Urinary bladder (tissue), 4 donors: ENCODE measurements around the gene ANKRD52. TPM values are rescaled to one million over a fixed set of nuclear protein-coding genes. Genes with fewer than 3 reads are reported as not detected.
A peak's percentile ranks its signal among the peaks of the same experiment; 100 is the strongest.
"Not testable (repeated sequence)": the region's sequence is repeated elsewhere in the genome, so short reads cannot be mapped to it uniquely, and the experiment has no call there.

Experiments used
- DNase-seq: peaks from one replicate; pipeline ENCODE4 v3.0.0-alpha.2; 2015; ENCODE audit errors: extremely low spot score
- H3K27ac ChIP-seq: one replicate; pipeline ENCODE4 v1.5.1; 2013; ENCODE audit warnings: low read depth, mild to moderate bottlenecking, moderate library complexity
- H3K36me3 ChIP-seq: one replicate; pipeline ENCODE4 v1.6.1; 2013; ENCODE audit warnings: mild to moderate bottlenecking, moderate library complexity; ENCODE audit not compliant: insufficient read depth
- H3K4me1 ChIP-seq: one replicate; pipeline ENCODE4 v1.6.1; 2013; ENCODE audit warnings: mild to moderate bottlenecking, moderate library complexity; ENCODE audit not compliant: insufficient read depth
- H3K4me3 ChIP-seq: one replicate; pipeline ENCODE4 v1.5.1; 2013; ENCODE audit warnings: low read depth, low read length
- WGBS: extraction: QIAGEN DNeasy Blood & Tissue Kit; methylation state at CpG from one replicate; pipeline ENCODE4 v1.1.7; 2013; 5-methylcytosine and 5-hydroxymethylcytosine counted together
- polyA plus RNA-seq: library from polyadenylated mRNA; stranded (reverse); fragments of 200-250 nt; gene quantifications from one replicate; pipeline ENCODE4 v1.2.3, GENCODE V29; 2013
- total RNA-seq: library from RNA; depleted of rRNA; stranded (reverse); fragments of >200 nt; gene quantifications from one replicate; pipeline ENCODE4 v1.2.3, GENCODE V29; 2014
- donor health status: healthy with polysubstance abuse.
- donor health status: healthy.

Gene ANKRD52
- total and polyA plus RNA-seq, 2 donors, result 10.2 to 14.4 TPM

- H3K27ac ChIP-seq, result no peak overlapping the region
- H3K4me3 ChIP-seq, result no peak overlapping the region
- DNase-seq, result no peak
- H3K36me3 ChIP-seq, result no peaks in the 10 kb centered on the region
- 56% methylated on average over 1 of the region's 1 CpG for WGBS
- no peaks in the 10 kb centered on the region for H3K4me1 ChIP-seq
Observed at GRCh38 chr12:56198836-56199235, 59.3 kb downstream of the ANKRD52 start.

DNA sequence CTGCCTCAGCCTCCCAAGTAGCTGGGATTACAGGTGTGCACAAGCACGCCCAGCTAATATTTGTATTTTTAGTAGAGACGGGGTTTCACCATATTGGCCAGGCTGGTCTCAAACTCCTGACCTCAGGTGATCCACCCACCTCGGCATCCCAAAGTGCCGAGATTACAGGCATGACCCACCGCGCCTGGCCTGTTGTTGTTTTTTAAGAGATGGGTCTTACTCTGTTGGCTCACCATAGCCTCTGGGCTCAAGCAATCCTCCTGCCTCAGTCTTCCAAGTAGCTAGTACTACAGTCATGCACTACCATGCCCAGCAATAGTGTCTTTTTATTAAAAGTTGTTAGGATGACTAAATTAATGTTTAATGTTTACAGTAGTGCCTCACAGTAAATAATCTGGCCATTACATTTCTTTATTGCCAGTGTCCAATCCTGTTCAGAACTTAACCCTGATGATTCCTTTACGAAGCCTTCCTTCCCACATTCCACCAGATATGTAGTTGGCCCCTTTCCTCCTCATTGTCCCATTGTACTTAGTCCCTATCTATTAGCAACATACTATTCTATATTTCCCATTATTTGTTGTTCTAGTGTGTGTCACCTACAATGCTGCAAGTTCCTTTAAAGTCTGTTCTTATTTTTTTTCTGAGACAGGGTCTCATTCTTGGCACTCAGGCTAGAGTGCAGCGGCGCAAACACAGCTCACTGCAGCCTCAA, 60.1 kb downstream of the ANKRD52 start:
- Histone ChIP-seq H3K27ac (no peak overlapping the region), H3K4me3 (no peak overlapping the region), H3K36me3 (no peaks in the 10 kb centered on the region), H3K4me1 (no peaks in the 10 kb centered on the region)
- DNase-seq, result no peak
- 83% methylated on average over 9 of the region's 9 CpGs for WGBS

DNA sequence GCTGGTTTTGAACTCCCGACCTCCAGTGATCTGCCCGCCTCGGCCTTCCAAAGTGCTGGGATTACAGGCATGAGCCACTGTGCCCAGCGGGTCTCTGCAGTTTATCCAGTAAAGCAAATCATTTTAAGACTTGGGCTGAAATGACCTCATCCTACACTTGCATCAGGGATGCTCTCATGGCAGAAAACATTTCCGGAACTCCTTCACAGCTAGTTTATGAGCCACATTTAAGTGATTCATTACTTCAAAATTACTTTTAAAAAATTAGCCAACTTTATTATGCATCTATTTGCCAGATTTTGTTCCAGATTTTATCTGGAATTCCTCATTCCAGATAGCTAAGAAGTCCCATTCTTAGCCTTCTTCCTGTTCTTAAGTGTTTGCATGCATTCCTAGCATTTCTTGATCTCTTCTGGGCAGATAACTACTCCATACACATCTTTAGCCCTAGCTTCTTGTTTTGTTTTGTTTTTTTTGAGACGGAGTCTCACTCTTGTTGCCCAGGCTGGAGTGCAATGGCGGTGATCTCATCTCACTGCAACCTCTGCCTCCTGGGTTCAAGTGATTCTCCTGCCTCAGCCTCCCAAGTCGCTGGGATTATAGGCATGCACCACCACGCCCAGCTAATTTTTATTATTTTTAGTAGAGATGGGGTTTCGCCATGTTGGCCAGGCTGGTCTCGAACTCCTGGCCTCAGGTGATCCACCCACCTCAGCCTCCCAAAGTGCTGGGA, 61.2 kb downstream of the ANKRD52 start:
- H3K36me3 ChIP-seq, H3K4me1 ChIP-seq, DNase-seq, H3K27ac ChIP-seq, H3K4me3 ChIP-seq: not testable (repeated sequence)
- WGBS, result 52% methylated on average over 11 of the region's 11 CpGs

- Histone ChIP-seq H3K27ac (no peak overlapping the region), H3K4me3 (no peak overlapping the region), H3K4me1 (no peaks in the 10 kb centered on the region), H3K36me3 (no peaks in the 10 kb centered on the region)
- WGBS, result 47% methylated on average over 1 of the region's 1 CpG
- peak; percentile 71 for DNase-seq
Observed at GRCh38 chr12:56193025-56193578, 65.1 kb downstream of the ANKRD52 start.

GRCh38 chr12:56192582-56192981, 65.6 kb downstream of the ANKRD52 start:
- no peak for DNase-seq
- Histone ChIP-seq H3K27ac (no peak overlapping the region), H3K4me3 (no peak overlapping the region), H3K36me3 (no peaks in the 10 kb centered on the region), H3K4me1 (no peaks in the 10 kb centered on the region)

DNA sequence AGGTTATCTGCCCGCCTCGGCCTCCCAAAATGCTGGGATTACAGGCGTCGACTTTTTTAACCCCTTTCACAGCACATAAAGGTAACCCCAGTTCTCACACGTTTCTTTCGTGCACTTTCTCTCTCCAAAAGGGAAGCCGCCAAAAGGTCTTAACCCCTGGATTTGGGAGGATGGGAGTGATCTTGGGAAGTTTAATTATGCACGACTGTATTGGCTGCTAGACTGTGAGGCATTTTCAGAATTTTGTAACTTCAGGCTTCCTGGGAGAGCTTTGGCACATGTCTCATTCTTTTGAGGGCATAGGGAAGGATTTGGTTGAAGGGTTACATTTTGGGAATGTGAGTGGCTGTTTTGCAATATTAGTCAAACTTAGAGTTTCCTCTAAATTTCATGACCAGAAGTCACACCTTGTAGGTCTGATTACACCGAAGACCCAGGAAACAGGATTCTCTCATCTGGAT, 67.5 kb downstream of the ANKRD52 start:
- H3K4me3 ChIP-seq, result no peak overlapping the region
- no peak overlapping the region for H3K27ac ChIP-seq
- 24% methylated on average over 9 of the region's 9 CpGs for WGBS
- no peak for DNase-seq
- H3K36me3 ChIP-seq, result no peaks in the 10 kb centered on the region
- no peaks in the 10 kb centered on the region for H3K4me1 ChIP-seq

- WGBS, result 1% methylated on average over 42 of the region's 42 CpGs
- H3K4me1 ChIP-seq, result no peaks in the 10 kb centered on the region
- H3K36me3 ChIP-seq, result no peaks in the 10 kb centered on the region
- peak; percentile 81 for DNase-seq
- H3K4me3 ChIP-seq, result peak overlapping the region; percentile 87
- peak overlapping the region; percentile 76 for H3K27ac ChIP-seq
Observed at GRCh38 chr12:56189918-56190694, 68.1 kb downstream of the ANKRD52 start.

DNA sequence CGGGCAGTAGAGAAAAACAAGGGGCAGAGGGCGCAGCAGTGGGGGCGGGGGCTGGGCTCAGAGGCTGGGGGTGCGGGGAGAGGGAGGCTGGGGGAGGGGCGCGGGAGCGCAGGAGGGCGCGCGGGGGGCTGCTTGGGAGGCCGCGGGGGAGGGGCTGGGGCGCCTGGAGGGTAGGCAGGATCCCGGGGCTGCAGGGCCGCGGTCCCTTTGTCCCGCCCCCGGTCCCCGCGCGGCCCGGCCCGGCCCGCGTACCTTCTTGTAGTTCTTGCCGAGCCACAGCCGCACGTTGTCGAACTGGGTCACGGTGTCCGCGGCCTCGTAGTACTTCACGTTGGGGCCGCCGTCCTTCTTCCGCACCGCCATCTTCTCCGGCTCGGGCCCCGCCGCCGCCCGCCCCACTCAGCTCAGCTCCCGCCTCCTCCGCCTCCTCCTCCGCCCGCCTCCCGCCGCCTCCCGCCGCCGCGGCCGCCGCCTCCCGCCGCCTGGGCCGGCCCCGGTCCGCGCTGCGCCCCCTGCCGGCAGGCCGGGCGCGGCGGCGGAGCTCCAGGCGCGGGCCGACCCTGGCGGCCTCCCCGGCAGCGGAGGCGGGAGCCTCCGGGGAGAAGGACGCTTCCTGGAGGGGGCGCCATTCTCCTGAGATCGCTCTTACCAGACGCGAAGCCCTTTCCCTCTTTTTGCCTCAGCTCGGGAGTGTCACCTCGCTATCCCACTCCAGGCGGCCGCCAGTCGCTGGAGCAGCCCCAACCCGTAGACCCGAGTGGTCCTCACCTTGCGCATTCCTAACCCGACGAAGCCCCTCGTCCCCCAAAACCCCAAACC, 68.9 kb downstream of the ANKRD52 start, which contains the start of gene SMARCC2:
TSS of gene SMARCC2 (minus strand) at position 385 of the 819 bp plus-strand sequence. CDS start at position 363, 22 bp downstream.
- Histone ChIP-seq H3K4me1 (no peaks in the 10 kb centered on the region), H3K4me3 (peak within 1 kb of the TSS; percentile 87), H3K27ac (peak within 1 kb of the TSS; percentile 88), H3K36me3 (no peaks in the 10 kb centered on the region)
- WGBS, result 2% methylated on average over 90 of the region's 93 CpGs
- peak; percentile 28 for DNase-seq

DNA sequence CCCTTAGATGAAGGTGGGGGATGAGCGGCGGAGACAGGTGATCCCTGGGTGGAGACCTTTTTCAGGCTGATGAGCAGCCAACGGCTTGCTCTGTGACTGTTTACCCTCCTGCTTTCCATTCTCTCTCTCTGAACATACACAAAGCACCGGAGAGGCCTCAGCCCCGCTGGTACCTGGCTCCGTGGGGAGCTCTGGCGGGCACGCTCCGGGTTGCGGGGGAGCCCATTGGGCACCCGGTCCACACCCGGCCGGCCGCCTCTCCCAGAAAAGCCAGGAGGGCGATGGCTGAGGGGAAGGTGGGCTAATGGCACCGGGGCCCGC, 69.4 kb downstream of the ANKRD52 start:
- peak overlapping the region; percentile 87 for H3K4me3 ChIP-seq
- H3K4me1 ChIP-seq, result no peaks in the 10 kb centered on the region
- no peaks in the 10 kb centered on the region for H3K36me3 ChIP-seq
- WGBS, result under 1% methylated on average over 17 of the region's 17 CpGs
- peak overlapping the region; percentile 62 for H3K27ac ChIP-seq
- DNase-seq, result no peak

GRCh38 chr12:56188131-56188777, 69.9 kb downstream of the ANKRD52 start:
- no peak for DNase-seq
- H3K4me1 ChIP-seq, result no peaks in the 10 kb centered on the region
- peak overlapping the region; percentile 87 for H3K4me3 ChIP-seq
- WGBS, result 9% methylated on average over 10 of the region's 10 CpGs
- H3K27ac ChIP-seq, result no peak overlapping the region
- H3K36me3 ChIP-seq, result peaks cover 3% of the 10 kb centered on the region
